Measurements from ENCODE around the gene INO80D.
"Not testable (repeated sequence)": the region's sequence is repeated elsewhere in the genome, so short reads cannot be mapped to it uniquely, and the experiment has no call there.

INO80D gene

GRCh38 chr2:206082298-206082843 is 3.6 kb downstream of the INO80D start:
- no peak for DNase-seq (ENCODE audit: extremely low read depth, low read depth)
- no peak for TF ChIP-seq CTCF (IDR thresholded peaks at IDR 0.05; ENCODE audit: low read depth, low read length)

GRCh38 chr2:206080927-206081326 is 5.0 kb downstream of the INO80D start:
- TF ChIP-seq CTCF (IDR thresholded peaks at IDR 0.05; ENCODE audit: low read depth, low read length), result no peak
- no peak for DNase-seq (ENCODE audit: extremely low read depth, low read depth)

GRCh38 chr2:206079699-206080465 is 6.1 kb downstream of the INO80D start:
- no peak for TF ChIP-seq CTCF (IDR thresholded peaks at IDR 0.05; ENCODE audit: low read depth, low read length)
- DNase-seq (ENCODE audit: extremely low read depth, low read depth), result no peak

GRCh38 chr2:206077879-206078278 is 8.1 kb downstream of the INO80D start:
- not testable (repeated sequence) for DNase-seq (ENCODE audit: extremely low read depth, low read depth)

GRCh38 chr2:206075113-206075512 is 10.9 kb downstream of the INO80D start:
- no peak for TF ChIP-seq CTCF (IDR thresholded peaks at IDR 0.05; ENCODE audit: low read depth, low read length)
- no peak for DNase-seq (ENCODE audit: extremely low read depth, low read depth)

GRCh38 chr2:206071807-206072206 is 14.2 kb downstream of the INO80D start:
- no peak for TF ChIP-seq CTCF (IDR thresholded peaks at IDR 0.05; ENCODE audit: low read depth, low read length)
- DNase-seq (ENCODE audit: extremely low read depth, low read depth), result no peak

- DNase-seq (ENCODE audit: extremely low read depth, low read depth), result no peak
- TF ChIP-seq CTCF (IDR thresholded peaks at IDR 0.05; ENCODE audit: low read depth, low read length), result no peak
Observed at GRCh38 chr2:206069417-206069816, 16.6 kb downstream of the INO80D start.

- no peak for DNase-seq (ENCODE audit: extremely low read depth, low read depth)
- TF ChIP-seq CTCF (IDR thresholded peaks at IDR 0.05; ENCODE audit: low read depth, low read length), result no peak
Observed at GRCh38 chr2:206068207-206068606, 17.8 kb downstream of the INO80D start.

Measured in AG09319 (cell line).